HG03159 (cell line): ENCODE results near the gene IST1.
"Not testable (repeated sequence)": the region's sequence is repeated elsewhere in the genome, so short reads cannot be mapped to it uniquely, and the experiment has no call there.

ENCODE experiments used
- ATAC-seq: cut with Tn5 transposase; IDR thresholded peaks from one replicate; pipeline ENCODE4 v1.9.1; 2021; ENCODE audit warnings: mild to moderate bottlenecking, moderate library complexity; ENCODE audit not compliant: unreplicated experiment

IST1 gene

GRCh38 chr16:71880176-71880575 lies 15.2 kb upstream of the IST1 start:
- no peak for ATAC-seq

- peak; percentile 36 for ATAC-seq
These were observed 12.7 kb upstream of the IST1 start for GRCh38 chr16:71882505-71883167.

- peak; percentile 36 for ATAC-seq
These were observed 12.0 kb upstream of the IST1 start for GRCh38 chr16:71883168-71883848.

GRCh38 chr16:71883849-71884638 lies 11.3 kb upstream of the IST1 start, which contains the start of gene ZNF821:
TSS of gene ZNF821 (minus strand) at chr16:71884182. CDS start at chr16:71879946, 4,236 bp downstream.
- ATAC-seq = peak; percentile 41

GRCh38 chr16:71885261-71885650 lies 10.1 kb upstream of the IST1 start:
- no peak for ATAC-seq

- no peak for ATAC-seq
These were observed 6.2 kb upstream of the IST1 start for GRCh38 chr16:71889147-71889546.

GRCh38 chr16:71893888-71894228 lies 1.5 kb upstream of the IST1 start:
- ATAC-seq = no peak

- ATAC-seq = peak; percentile 14
These were observed 956 bp upstream of the IST1 start for GRCh38 chr16:71894229-71894920.

GRCh38 chr16:71895679-71896365 lies 491 bp downstream of the IST1 start:
- peak; percentile 24 for ATAC-seq

GRCh38 chr16:71896764-71897368 lies 1.5 kb downstream of the IST1 start:
- ATAC-seq = no peak

- no peak for ATAC-seq
These were observed 3.8 kb downstream of the IST1 start for GRCh38 chr16:71899171-71899570.

GRCh38 chr16:71902656-71903365 lies 7.5 kb downstream of the IST1 start:
- no peak for ATAC-seq

GRCh38 chr16:71903608-71904007 lies 8.3 kb downstream of the IST1 start:
- no peak for ATAC-seq

- no peak for ATAC-seq
These were observed 8.9 kb downstream of the IST1 start for GRCh38 chr16:71904239-71904638.

GRCh38 chr16:71905765-71906164 lies 10.4 kb downstream of the IST1 start:
- ATAC-seq = not testable (repeated sequence)

GRCh38 chr16:71911121-71911520 lies 15.8 kb downstream of the IST1 start:
- ATAC-seq = no peak

GRCh38 chr16:71912534-71913275 lies 17.4 kb downstream of the IST1 start:
- no peak for ATAC-seq

- ATAC-seq = no peak
These were observed 19.5 kb downstream of the IST1 start for GRCh38 chr16:71914802-71915201.

- ATAC-seq = no peak
These were observed 20.0 kb downstream of the IST1 start for GRCh38 chr16:71915350-71915749.
